ENCODE data around the gene CCDC175.

CCDC175 gene

DNA sequence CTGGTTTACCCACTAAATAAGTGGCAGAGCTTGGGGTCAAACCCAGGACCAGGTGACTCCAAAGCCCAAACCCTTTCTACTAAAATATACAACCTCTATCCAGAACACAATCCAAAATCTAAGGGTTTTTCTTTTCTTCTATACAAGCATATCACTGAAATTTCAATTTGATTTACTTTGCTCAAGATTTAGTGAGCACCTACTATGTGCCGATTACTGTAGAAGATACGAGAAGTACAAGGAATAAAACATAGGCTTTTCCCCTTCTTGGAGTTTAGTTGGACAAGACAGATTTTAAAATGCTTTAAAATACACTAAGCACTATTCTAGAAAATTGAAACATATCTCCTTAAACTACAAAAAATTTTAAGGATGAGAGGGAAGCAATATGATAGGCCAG is 95.2 kb downstream of the CCDC175 start:
- no peak for DNase-seq

GRCh38 chr14:59480166-59480565 is 96.4 kb downstream of the CCDC175 start:
- DNase-seq = no peak

DNA sequence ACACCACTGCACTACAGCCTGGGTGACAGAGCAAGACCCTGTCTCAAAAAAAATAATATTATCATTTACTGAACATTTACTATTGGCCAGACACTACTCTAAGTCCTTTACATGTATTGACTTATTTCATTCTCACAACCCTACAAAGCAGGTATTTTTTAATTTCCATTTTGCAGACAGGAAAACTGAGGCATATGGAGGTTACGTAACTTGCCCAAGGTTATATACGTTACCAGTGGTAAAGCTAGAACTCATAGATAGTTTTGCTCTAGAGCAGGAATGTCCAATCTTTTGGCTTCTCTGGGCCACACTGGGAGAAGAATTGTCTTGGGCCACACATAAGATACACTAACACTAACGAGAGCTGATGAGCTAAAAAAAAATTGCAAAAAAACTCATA is 98.1 kb downstream of the CCDC175 start:
- no peak for DNase-seq

- no peak for DNase-seq
Observed at GRCh38 chr14:59475709-59476108, 100.9 kb downstream of the CCDC175 start.

- DNase-seq = no peak
Observed at GRCh38 chr14:59474172-59474571, 102.4 kb downstream of the CCDC175 start.

DNA sequence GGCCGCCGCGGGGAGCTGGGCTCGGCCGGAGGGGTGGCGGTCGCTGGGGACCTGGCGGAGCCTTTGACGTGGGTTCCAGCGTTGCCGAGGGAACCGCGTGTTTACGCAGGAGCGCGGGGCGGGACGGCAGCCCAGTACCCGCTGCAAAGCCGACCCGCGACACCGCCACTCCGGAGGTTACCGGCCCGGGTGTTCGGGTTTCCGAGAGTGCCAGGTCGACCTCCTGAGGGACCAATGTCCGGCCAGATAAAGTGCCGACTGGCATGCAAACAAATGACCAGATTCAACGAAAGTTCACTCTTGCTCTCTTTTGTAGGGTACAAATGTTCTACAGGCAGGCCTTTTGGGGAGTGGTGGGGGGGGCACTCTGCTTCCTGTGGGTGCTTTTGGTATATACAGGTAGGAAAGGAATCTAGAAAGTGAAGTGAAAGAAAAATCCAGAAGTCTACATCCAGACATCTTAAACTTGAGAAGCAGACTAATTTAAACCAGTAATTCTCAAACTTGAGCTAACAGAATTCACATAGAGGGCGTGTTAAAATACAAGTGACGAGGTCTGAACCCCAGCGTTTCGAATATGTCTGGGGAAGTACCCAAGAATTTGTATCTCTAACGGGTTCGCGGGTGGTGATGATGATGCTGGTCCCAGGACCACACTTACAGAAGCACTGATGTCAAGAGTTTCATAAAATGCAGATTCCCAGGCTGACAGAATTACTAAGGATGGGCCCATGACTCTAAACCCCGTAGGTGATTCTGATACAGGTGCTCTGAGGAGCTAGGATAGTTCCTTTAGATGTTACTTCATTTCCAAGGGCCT is 111.1 kb downstream of the CCDC175 start, which contains the start of gene GPR135:
Gene GPR135, minus strand, starts transcription at position 65 of the 820 bp plus-strand sequence. CDS start 154 bp downstream, outside the sequence.
- peak; percentile 31 for DNase-seq

GRCh38 chr14:59464486-59465315 is 111.9 kb downstream of the CCDC175 start:
- DNase-seq = peak; percentile 48

GRCh38 chr14:59463787-59464485 is 112.7 kb downstream of the CCDC175 start:
- peak; percentile 43 for DNase-seq

DNA sequence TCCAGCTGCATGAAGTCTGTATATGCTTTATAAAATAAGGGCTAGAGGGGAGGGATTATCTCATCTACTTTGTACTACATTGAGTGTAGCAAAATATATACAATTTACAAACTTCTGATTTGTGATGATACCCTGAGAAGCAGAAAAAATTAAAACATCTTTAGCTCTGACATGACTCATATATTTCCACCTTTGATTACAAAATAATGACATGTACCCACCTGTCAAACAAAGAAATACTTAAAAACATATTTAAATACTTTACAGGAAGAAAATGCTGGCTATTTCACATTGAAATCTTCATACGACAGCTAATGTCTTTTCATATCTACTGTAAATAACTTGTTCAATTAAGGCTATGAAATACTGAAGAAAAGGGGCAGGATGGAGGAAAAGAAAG is 114.7 kb downstream of the CCDC175 start:
- no peak for DNase-seq

DNA sequence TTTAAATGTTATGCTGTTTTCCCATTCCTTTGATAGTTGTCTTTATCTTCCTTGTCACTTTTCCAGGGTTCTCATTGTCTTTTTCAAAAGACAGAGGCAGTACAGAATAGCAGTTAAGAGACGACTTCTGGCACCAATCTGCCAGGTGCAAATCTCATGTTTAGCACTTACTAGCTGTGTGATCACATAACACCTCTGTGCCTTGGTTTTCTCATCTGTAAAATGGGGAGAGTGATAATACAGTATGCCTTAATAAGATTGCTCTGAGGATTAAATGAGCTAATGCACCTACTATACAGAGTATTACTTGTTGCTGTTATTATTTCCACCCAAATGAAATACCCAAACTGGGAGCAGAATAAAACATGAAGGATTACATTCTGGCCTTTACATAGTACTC is 116.2 kb downstream of the CCDC175 start:
- DNase-seq = no peak

GRCh38 chr14:59458486-59458885 is 118.1 kb downstream of the CCDC175 start:
- no peak for DNase-seq

GRCh38 chr14:59455411-59455810 is 121.2 kb downstream of the CCDC175 start:
- DNase-seq = no peak
